K562 (cell line): ENCODE measurements around the gene MLN. TPM values are rescaled to one million over a fixed set of nuclear protein-coding genes. Genes with fewer than 3 reads are reported as not detected.
A peak's percentile ranks its signal among the peaks of the same experiment; 100 is the strongest.

Source experiments
- MEIS2 ChIP-seq: fragments of 450-650 bp; IDR thresholded peaks from 2 replicates; pipeline ENCODE4 v1.6.1; 2014; ENCODE audit warnings: mild to moderate bottlenecking; ENCODE audit not compliant: partially characterized antibody
- NR2C2 ChIP-seq, 2 experiments: fragments of 200-800 bp in 1 of 2; sonication (Bioruptor generic) in 1 of 2; sonication (generic) in 1 of 2; formaldehyde crosslinking in 1 of 2; IDR thresholded peaks; 2 replicates each; pipeline versions ENCODE4 v1.6.1 to v1.8.0; 2016 to 2022; ENCODE audit warnings: mild to moderate bottlenecking in 1 of 2, missing compliant biosample characterization in 1 of 2, missing genetic modification characterization in 1 of 2, missing genetic modification reagents in 1 of 2
- ZNF354B ChIP-seq: fragments of 250-450 bp; sonication (Bioruptor Pico); IDR thresholded peaks from 2 replicates; pipeline ENCODE4 v1.4.0; 2020
- polyA plus RNA-seq, 8 experiments: library from polyadenylated mRNA; depleted of rRNA in 4 of 8; stranded (reverse) in 5 of 8; unstranded in 3 of 8; fragments of >200 nt; fragmentation: Nextera tagmentation in 2 of 8; fragmentation: Illumina TruSeq in 1 of 8; extraction: Ambion mirVana in 2 of 8; extraction: Trizol in 1 of 8; gene quantifications; 2 replicates each; pipeline versions ENCODE4 v1.2.1 to v1.2.3, GENCODE V29; 2011 to 2014; ENCODE audit warnings: inconsistent platforms in 1 of 8, missing spikeins in 1 of 8
- total RNA-seq, 7 experiments: library from RNA; depleted of rRNA in 6 of 7; stranded (reverse); fragments of >200 nt in 6 of 7; fragmentation: Illumina TruSeq in 2 of 7; extraction: Trizol in 2 of 7; gene quantifications; 2 replicates each; pipeline versions ENCODE4 v1.2.1 to v1.2.3, GENCODE V29; 2011 to 2021; ENCODE audit warnings: low replicate concordance in 1 of 7
- TF ChIP-seq, protein P1 (sequence below): fragments of 200-800 bp; sonication (Bioruptor generic); IDR thresholded peaks from 2 replicates; pipeline ENCODE4 v1.6.1; 2017; ENCODE audit warnings: missing genetic modification characterization, missing compliant biosample characterization
- TF ChIP-seq, protein P2 (sequence below): fragments of 450-650 bp; IDR thresholded peaks from 2 replicates; pipeline ENCODE4 v1.6.1; 2016; ENCODE audit warnings: mild to moderate bottlenecking, moderate library complexity

Gene MLN
- total and polyA plus RNA-seq, 9 of the 15 experiments (the other 6 are each of a cell fraction or from before 2014, with no cell fraction given): not detected

DNA sequence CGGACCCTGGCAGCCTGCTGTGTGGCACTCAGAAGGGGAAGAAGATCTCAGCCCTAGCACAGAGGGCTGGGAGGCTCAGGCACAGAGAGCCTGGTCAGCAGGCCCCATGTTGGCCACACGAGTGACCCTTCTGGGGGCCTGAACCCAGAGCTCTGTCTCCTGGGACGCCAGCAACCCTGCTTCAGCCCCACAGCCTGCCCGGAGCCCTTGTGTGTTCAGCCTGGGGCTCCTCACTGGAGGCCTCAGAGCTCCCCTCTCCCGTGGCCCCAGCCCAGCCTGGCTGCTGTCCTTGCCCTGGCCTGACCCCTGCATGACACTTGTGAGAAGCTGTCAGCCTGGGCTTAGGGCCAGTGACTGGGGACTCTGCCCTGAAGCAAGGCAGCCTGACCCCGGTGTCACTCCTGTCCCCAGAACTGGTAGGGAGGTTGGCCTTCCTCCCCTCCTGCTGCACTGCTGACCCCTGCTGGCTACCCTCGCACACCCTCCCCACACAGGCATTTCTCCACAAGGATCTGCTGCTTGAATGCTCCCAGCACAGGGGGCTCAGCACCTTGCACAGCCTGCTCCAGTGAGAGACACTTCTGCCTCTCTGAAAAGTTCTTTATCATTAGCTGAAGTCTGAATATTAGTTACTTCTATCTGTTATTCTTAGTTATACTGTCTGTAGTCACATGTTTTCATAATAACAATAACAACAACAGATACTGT, 41.7 kb downstream of the MLN start (continued):
- TF ChIP-seq ZNF354B (CRISPR knock-in tag): no peak
- TF ChIP-seq, protein P1, sequence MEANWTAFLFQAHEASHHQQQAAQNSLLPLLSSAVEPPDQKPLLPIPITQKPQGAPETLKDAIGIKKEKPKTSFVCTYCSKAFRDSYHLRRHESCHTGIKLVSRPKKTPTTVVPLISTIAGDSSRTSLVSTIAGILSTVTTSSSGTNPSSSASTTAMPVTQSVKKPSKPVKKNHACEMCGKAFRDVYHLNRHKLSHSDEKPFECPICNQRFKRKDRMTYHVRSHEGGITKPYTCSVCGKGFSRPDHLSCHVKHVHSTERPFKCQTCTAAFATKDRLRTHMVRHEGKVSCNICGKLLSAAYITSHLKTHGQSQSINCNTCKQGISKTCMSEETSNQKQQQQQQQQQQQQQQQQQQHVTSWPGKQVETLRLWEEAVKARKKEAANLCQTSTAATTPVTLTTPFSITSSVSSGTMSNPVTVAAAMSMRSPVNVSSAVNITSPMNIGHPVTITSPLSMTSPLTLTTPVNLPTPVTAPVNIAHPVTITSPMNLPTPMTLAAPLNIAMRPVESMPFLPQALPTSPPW (CRISPR knock-in tag): peak; percentile 38
- peak; percentile 76 for TF ChIP-seq MEIS2
- TF ChIP-seq NR2C2 (CRISPR knock-in tag; IDR thresholded peaks at IDR 0.05): no peak
- peak; percentile 89 for TF ChIP-seq NR2C2 (tag; IDR thresholded peaks at IDR 0.05)
- TF ChIP-seq, protein P2, sequence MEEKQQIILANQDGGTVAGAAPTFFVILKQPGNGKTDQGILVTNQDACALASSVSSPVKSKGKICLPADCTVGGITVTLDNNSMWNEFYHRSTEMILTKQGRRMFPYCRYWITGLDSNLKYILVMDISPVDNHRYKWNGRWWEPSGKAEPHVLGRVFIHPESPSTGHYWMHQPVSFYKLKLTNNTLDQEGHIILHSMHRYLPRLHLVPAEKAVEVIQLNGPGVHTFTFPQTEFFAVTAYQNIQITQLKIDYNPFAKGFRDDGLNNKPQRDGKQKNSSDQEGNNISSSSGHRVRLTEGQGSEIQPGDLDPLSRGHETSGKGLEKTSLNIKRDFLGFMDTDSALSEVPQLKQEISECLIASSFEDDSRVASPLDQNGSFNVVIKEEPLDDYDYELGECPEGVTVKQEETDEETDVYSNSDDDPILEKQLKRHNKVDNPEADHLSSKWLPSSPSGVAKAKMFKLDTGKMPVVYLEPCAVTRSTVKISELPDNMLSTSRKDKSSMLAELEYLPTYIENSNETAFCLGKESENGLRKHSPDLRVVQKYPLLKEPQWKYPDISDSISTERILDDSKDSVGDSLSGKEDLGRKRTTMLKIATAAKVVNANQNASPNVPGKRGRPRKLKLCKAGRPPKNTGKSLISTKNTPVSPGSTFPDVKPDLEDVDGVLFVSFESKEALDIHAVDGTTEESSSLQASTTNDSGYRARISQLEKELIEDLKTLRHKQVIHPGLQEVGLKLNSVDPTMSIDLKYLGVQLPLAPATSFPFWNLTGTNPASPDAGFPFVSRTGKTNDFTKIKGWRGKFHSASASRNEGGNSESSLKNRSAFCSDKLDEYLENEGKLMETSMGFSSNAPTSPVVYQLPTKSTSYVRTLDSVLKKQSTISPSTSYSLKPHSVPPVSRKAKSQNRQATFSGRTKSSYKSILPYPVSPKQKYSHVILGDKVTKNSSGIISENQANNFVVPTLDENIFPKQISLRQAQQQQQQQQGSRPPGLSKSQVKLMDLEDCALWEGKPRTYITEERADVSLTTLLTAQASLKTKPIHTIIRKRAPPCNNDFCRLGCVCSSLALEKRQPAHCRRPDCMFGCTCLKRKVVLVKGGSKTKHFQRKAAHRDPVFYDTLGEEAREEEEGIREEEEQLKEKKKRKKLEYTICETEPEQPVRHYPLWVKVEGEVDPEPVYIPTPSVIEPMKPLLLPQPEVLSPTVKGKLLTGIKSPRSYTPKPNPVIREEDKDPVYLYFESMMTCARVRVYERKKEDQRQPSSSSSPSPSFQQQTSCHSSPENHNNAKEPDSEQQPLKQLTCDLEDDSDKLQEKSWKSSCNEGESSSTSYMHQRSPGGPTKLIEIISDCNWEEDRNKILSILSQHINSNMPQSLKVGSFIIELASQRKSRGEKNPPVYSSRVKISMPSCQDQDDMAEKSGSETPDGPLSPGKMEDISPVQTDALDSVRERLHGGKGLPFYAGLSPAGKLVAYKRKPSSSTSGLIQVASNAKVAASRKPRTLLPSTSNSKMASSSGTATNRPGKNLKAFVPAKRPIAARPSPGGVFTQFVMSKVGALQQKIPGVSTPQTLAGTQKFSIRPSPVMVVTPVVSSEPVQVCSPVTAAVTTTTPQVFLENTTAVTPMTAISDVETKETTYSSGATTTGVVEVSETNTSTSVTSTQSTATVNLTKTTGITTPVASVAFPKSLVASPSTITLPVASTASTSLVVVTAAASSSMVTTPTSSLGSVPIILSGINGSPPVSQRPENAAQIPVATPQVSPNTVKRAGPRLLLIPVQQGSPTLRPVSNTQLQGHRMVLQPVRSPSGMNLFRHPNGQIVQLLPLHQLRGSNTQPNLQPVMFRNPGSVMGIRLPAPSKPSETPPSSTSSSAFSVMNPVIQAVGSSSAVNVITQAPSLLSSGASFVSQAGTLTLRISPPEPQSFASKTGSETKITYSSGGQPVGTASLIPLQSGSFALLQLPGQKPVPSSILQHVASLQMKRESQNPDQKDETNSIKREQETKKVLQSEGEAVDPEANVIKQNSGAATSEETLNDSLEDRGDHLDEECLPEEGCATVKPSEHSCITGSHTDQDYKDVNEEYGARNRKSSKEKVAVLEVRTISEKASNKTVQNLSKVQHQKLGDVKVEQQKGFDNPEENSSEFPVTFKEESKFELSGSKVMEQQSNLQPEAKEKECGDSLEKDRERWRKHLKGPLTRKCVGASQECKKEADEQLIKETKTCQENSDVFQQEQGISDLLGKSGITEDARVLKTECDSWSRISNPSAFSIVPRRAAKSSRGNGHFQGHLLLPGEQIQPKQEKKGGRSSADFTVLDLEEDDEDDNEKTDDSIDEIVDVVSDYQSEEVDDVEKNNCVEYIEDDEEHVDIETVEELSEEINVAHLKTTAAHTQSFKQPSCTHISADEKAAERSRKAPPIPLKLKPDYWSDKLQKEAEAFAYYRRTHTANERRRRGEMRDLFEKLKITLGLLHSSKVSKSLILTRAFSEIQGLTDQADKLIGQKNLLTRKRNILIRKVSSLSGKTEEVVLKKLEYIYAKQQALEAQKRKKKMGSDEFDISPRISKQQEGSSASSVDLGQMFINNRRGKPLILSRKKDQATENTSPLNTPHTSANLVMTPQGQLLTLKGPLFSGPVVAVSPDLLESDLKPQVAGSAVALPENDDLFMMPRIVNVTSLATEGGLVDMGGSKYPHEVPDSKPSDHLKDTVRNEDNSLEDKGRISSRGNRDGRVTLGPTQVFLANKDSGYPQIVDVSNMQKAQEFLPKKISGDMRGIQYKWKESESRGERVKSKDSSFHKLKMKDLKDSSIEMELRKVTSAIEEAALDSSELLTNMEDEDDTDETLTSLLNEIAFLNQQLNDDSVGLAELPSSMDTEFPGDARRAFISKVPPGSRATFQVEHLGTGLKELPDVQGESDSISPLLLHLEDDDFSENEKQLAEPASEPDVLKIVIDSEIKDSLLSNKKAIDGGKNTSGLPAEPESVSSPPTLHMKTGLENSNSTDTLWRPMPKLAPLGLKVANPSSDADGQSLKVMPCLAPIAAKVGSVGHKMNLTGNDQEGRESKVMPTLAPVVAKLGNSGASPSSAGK: no peak
